ENCODE results near the gene LBP.
"Not testable (repeated sequence)": the region's sequence is repeated elsewhere in the genome, so short reads cannot be mapped to it uniquely, and the experiment has no call there.

The LBP gene

DNA sequence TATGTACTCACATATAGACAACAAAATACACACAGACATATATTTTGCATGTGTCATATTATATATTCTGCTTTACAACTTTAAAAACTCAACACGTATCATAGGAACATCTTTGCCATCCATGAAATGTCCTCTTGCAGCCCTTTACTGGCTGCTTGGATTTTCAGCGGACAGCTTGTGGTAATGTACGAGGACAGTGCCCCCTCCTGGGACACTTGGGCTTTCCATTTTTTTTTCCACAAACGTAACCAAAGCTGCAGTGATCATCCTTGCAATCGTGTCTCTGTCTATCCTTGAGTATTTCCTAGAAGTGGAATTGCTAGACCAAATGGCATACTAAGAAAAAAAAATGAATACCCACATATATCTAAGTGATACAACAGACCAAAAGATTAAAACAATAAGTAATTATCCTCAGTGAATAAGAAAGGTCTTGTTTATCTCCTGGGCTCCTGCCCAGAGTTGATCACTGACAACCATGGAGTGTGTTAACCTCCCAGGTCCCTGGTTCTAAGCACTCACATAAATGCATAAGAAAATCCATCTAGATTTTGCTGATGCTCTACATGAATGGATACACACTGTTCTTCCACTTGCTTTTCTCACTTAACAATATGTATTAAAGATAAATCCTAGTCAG, 24.2 kb upstream of the LBP start:
- no peak for DNase-seq (ENCODE audit: low read depth in 2 of 2)

DNA sequence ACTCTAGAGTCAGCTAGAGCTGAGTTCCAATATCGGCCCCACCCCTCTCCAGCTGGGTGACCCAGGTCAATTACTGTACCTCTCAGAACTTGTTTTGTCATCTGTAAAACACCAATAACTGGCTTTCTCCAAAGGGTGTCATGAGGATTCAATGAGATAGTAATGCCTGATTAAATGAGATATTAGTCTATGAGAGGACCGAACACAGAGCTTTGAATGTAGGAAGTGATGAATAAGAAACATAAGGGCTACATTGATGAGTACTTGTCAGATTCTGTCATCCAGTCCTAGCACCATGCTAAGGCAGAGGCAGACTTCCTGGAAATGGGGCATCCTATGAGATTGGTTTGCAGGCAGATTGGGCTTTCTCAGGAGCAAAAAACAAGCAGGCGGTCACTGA, 22.1 kb upstream of the LBP start:
- no peak for DNase-seq (ENCODE audit: low read depth in 2 of 2)

DNA sequence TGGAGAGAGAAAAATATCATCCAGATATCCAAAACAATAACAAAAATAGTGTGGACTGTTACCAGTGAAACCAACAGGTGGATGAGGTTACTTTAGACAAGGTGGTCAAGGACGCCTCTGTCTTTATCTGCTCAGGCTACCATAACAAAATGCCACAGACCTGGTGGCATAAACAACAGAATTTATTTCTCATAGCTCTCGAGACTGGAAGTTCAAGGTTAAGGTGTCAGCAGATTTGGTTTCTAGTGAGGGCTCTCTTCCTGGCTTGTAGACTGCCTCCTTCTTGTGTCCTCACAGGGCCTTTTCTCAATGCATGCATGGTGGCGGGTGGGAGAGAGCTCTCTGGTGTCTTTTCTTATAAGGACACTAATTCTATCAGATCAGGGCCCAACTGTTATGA, 21.1 kb upstream of the LBP start:
- no peak for DNase-seq (ENCODE audit: low read depth in 2 of 2)

DNA sequence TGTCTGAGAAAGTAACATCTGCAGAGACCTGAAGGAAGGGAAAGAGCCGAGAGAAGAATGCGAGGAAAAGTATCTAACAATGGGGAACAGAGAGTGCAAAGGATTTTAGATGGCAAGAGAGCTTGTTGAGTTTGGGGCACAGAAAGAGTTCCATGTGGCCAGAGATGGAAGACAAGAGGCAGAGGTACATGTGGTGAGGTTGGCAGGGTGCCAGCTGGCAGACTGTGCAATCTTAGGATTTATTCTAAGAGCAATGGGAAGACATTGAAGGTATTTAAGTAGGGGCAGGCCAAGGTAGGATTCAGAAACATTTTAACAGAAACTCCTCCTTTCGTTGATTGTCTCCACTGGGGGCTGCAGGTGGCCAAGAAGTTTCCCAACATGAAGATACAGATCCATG, 20.4 kb upstream of the LBP start:
- no peak for DNase-seq (ENCODE audit: low read depth in 2 of 2)

DNA sequence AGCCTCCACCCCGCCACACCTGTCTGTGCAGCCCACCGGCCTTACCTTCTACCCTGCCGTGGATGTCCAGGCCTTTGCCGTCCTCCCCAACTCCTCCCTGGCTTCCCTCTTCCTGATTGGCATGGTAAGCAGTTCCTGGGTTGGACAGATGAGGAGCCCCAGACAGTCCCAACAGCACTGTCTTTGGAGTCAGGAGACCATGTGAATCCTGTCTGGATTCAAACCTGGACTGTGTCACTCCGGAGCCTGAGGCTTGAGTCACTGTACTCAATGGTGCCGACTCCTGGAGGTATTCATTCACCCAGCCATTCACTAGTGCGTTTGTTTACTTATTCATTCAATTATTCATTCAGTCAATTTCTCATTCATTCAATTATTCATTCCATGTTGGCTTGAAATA, 20.0 kb upstream of the LBP start:
- no peak for DNase-seq (ENCODE audit: low read depth in 2 of 2)

DNA sequence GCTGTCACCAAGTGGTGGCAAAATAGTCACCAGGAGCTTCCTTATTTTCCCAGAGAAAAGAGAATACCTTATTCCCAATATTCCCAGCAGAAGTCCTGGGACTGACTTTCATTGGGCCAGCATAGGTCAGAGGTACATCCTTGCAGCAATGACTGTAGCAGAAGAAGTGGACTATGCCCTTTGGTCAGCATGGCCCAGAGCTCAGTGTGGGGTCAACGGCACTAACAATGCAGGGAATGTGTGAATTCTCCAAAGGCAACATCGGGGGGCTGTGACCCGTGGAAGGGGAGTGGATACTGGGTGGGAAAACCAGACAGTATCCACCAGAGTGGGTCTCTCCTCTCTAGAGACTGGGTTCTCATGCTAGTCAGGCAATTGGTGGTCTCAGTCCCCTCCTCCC, 15.6 kb upstream of the LBP start:
- no peak for DNase-seq (ENCODE audit: low read depth in 2 of 2)

DNA sequence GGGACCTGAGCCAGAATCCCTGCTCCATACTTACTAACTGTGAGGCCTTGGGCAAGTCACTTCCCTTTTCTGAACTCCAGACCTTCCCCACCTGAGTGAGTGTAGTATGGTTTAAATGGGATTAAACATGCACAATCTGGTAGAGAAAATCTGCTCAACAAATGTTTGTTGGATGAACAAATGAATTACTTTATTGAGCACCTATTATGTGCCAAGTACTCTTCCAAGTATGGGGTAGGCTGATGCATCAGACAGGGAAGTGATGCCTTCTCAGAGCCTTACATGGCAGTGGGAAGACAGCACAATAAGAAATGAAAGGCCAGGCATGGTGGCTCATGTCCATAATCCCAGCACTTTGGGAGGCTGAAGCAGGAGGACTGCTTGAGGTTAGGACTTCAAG, 15.0 kb upstream of the LBP start:
- no peak for DNase-seq (ENCODE audit: low read depth in 2 of 2)

DNA sequence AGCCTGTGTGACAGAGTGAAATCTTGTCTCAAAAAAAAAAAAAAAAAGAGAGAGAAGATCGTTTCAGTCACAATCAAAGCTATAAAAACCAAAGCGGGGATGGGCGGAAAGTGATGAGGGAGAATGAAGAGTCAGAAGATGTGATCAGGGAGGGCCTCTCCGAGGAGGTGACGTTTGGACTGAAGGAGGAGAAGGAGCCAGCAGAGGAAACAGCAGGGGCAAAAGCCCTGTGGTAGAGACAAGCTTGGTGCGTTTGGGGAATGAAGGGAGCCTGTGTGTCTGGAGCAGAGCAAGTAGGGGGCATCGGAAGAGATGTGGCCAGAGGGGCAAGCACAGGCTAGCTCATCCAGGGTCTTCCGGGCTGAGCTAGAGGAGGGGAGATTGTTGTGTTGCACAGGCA, 14.5 kb upstream of the LBP start:
- no peak for DNase-seq (ENCODE audit: low read depth in 2 of 2)

DNA sequence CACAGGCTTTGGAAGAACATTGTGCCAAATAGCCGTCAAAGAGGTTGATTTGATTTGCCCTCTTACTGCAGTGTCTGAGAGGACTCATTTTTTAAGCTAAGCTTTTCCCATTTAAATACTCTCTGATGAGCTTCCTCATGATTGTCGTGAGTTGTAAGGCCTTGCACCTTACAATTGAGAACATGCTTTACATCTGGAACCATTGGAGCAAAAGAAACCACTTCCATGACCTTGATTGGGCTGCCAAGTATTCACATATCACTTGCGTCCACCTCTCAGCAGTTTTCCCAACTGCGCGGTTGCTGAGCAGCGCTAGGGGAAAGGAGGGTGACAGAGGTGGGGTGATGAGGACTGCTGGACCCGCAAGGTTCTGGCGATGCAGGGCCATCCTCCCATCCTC, 12.3 kb upstream of the LBP start:
- no peak for DNase-seq (ENCODE audit: low read depth in 2 of 2)

DNA sequence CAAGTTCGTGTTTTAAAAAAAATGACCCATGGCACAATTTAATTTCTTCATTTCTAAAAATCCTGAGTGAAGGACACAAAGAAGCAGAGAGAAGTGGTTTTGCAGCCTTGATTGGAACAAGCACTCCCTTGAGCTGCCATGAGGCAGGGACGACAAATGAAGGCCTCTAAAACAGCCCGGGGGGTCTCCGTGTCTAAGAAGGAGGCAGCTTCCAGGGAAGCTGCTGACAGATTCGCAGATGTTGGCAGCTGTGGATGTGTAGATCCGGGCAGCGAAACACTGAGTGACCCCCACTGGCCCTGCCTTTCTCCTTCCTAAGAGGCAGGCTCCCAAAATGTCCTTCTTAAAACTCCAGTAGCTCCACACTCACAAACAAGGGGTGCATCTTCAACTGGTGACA, 9.6 kb upstream of the LBP start:
- no peak for DNase-seq (ENCODE audit: low read depth in 2 of 2)

DNA sequence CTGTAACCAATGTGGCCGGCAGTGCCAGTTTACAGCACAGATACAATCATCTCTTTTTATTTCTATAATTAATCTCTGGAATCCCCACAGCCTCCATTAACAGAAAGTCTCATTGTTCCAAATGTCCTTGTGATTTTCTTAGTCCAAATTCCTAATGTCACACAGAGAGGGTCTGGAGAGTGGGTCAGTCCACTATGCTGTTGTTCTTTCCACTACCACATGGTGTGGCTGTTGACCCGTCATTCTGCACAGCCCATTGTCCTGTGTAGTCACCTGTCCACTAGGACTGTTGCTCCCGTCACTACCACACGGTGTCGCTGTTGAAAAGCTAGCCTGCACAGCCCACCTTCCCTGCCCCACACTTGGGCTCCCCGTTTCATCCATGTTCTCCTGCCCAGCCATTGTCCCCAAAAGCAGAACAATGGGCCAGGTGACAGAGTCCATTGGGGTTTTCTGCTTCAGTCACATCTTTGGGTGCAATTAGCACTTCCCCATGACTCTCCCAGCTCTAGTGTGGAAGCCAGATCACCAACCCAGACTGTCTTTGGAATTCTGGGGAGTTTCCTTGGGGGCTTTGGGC, 8.6 kb upstream of the LBP start:
- DNase-seq (ENCODE audit: low read depth in 2 of 2), result peak; percentile 7 to 8

DNA sequence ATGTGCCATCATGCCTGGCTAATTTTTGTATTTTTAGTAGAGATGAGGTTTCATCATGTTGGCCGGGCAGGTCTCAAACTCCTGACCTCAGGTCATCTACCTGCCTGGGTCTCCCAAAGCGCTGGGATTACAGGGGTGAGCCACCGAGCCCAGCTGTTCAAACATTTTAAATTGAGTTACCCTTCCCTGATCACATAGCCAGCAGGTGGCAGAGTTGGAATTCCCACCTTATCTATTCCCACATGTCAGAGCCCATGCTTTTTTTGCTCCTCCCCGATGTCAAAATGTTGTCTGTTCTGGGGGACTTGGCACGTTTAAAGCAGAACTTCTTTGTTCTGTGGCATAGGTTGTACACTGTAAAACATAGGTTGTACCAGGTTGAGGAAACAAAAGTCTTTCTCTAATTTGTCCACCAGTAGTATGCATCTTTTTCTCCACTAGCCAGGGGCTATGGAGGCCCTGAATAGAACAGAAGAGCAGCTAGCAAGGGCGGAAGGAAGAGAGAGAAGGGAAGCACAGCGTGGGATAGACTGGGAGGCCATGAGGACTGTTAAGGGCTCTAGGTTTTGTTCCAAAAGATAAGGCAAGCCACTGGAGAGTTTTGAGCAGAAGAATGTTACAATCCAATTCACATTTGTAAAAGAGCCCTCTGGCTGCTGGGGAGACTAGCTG, 7.3 kb upstream of the LBP start:
- DNase-seq (ENCODE audit: low read depth in 2 of 2), result no peak

DNA sequence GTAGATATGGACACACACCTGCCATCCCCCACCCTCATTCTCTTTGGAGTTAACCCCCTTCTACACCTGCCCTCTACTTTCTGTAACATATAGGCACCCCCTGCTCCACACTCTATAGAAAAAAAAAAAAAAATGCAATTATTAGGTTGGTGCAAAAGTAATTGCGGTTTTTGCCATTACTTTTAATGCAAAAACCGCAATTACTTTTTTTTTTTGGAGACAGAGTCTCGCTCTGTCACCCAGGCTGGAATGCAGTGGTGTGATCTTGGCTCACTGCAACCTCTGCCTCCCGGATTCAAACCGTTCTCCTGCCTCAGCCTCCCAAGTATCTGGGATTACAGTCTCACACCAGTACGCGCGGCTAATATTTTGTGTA, 6.8 kb upstream of the LBP start:
- DNase-seq (ENCODE audit: low read depth in 2 of 2), result not testable (repeated sequence)

DNA sequence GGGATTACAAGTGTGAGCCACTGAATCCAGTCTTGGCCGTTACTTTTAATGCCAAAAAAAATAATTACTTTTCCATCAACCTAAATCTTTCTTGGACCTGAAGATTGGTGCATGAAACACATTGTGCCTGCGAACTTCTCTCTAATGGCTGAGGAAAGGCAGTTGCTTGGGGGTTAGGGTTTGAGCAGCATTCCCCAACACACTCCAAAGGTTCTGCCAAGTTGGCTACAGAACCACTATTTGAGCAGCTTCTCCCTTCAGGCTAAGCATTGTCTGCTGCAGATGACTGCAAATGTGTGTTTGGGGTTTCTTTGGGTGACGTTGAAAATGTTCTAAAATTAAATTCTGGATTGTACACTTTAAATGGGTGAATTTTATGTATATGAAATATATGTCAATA, 6.3 kb upstream of the LBP start:
- no peak for DNase-seq (ENCODE audit: low read depth in 2 of 2)

DNA sequence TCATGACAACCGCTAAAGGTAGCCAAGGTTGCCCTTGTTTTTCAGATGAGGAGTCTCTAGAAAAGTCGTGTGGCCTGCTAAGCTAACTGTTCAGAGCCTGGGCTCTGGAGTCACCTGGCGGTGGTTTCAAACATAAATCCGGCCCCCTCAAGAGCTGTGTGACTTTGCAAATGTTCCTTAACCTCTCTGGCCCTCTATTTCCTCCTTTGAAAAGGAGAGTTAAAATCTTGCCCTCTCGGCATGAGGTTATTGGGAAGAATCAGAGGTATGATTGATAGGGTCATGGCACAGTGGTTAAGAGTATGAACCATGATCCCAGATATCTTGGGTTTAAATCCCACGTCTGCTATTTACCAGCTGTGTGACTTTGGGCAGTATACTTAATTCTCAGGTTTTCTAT, 5.6 kb upstream of the LBP start:
- DNase-seq (ENCODE audit: low read depth in 2 of 2), result no peak

DNA sequence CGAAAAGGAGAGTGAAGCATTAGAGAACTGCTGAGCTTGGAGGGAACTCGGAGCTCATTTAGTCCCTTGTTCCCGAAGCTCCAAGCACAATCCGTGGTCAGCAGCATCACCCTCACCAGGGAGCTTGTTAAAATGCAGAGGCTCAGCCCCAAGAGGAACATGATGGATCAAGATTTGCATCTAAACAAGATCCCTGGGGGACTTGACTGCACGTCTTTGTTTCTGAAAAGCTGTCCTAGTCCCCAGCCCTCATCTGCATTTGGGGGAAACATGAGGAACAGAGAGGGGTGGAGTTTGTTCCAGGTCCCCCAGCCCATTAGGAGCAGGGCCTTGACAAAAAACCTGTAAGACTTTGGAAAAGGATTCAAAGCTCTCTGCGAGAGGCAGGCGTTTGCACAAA, 4.1 kb upstream of the LBP start:
- no peak for DNase-seq (ENCODE audit: low read depth in 2 of 2)

DNA sequence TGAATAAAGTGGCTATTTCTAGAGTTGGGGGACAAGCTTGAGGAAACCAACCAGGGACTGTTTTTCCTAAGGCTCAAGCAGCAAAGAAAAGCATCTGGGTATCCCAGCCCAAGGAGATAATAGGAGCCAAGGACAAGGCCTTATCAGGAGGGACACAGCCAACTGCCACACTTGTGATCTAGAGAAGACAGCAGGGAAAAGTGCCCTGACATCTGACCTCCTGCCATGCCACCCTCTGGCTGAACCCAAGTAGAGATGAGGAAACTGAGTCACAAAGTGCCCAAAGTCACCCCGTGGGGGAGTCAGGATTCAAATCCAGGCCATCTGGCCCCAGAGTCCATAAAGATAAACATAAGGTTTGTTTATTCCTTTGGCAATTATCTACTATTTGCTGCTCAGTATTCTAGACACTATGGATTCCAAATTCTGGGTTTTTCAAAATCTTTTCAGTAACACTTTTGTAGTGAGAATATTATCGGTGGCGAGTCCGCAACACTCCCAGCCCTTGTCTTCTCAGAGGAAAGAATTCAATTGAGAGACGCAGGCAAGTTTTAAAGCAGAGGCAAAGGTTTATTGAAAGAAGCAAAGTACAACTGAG, 3.5 kb upstream of the LBP start:
- no peak for DNase-seq (ENCODE audit: low read depth in 2 of 2)

DNA sequence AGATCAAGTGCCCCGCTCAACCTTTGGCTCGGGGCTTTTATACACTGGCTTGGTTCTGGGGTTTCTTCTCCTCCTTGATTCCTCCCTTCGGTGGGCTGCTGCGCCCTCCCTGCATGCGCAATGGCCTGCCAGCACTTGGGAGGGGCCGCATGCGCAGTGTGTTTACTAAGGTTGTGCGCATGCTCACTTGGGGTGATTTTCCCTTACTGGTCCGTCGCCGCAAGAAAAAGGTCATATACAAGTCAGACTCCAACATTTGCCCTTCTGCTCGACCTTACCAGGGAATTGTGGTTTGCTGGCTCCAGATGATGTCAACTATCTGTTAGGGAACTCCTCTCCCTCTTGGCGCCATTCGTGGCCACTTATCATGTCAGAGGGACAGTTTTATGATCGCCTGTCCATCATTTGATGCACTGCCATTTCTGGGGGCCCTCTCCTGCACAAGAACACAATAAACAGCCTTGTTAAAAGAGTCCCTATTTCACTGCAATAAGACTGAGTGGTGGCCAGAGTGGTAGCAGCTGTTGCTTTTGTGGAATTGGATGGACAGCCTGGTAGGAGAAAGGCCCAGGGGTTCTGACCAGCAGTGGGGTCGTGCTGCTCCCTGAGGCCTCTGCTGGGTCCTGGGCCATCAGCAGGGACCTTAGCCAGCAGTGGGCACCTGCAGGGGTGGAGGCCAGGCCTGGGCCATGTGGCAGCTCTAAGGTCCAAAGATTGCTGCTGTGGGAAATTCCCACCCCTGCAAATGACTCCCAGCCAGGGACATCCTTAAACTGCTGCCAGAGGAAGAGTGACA, 2.8 kb upstream of the LBP start:
- DNase-seq (ENCODE audit: low read depth in 2 of 2), result no peak

DNA sequence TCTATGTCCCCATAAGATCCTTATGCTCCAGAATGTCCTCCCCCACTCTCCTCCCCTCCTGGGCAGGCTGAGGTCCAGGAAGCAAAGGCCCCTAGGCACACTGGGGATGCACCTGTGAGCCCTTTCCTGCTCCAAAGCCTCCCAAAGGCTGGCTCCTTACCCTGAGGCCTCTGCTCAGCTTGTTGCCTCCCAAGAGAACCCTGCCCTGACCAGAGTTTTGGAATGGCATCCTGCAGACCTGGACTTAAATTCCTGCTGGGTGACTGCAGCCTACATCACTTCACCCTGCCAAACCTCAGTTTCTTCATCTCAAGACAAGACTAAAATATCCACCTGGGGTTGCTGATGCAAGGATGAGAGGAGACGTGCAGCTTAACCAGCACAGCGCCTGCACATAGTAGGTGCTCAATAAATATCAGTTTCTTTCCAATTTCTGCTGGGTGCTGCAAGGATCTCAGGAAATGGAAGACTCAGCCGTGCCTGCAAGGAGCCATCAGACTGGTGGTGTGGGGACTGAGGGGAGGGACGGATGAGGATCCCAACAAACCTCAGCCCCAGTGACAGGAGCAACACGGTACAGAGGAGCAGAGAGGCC, 2.1 kb upstream of the LBP start:
- no peak for DNase-seq (ENCODE audit: low read depth in 2 of 2)

DNA sequence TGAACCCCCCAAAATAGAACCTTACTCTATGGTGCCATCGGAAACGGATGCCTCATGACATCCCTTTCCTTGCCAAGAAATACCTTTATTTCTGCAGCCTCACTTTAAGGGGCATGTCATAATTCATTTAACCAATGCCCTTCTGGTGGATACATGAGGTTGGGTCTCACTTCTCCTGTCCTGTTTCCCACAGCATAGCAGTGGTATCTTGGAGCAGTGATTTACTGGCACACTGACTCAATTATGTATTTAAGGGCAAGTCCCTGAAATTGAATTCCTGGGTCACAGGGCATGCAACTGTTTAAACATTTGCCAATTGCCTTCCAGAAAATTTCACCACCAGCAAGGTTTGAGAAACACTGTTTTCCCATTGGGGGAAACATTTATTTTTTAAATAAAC, 639 bp upstream of the LBP start:
- no peak for DNase-seq (ENCODE audit: low read depth in 2 of 2)

DNA sequence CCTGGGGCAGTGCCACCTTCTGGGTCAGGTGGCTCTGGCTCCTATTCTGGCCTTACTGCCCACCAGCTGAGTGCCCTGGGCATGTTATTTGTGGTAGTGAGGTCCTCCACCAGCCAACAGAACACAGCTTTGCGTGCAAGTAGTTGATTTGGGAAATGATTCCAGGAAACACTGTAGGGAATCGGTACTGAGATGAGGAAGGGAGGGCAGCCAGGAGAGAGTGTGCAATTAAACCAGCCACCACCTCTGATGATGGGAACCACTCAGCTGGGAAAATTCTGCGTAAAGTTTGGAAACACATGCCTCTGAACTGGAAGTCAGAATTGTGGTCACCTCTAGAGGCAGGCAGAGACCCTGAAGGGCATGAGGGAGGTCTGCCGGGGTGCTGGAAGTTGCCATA, 459 bp downstream of the LBP start:
- DNase-seq (ENCODE audit: low read depth in 2 of 2), result no peak

DNA sequence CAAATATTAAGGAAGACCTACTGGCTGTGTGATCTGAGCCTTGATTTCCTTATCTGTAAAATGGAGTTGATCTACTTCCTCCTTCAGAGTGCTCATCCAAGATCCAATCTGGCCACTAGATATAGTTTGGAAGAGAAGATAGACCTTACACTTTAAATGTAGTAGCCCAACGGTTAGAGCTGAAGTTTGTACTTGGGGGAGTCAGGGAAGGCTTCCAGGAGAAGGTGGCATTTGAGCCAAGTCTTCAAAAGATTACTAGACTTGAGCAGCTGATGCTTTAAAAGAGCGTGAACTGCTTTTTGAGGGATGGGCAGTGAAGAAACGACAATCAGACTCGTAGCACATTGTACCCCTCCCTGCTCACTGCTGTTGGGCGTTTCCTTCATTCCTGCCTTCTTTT, 3.6 kb downstream of the LBP start:
- no peak for DNase-seq (ENCODE audit: low read depth in 2 of 2)
